ENCODE data around the gene KIF2C.
"Not testable (repeated sequence)": the region's sequence is repeated elsewhere in the genome, so short reads cannot be mapped to it uniquely, and the experiment has no call there.

The KIF2C gene

GRCh38 chr1:44739307-44740178 is at the start of gene KIF2C:
TSS of gene KIF2C (plus strand) at chr1:44739837. CDS start at chr1:44739933, 96 bp downstream.
- FAIRE-seq: peak; percentile 79

DNA sequence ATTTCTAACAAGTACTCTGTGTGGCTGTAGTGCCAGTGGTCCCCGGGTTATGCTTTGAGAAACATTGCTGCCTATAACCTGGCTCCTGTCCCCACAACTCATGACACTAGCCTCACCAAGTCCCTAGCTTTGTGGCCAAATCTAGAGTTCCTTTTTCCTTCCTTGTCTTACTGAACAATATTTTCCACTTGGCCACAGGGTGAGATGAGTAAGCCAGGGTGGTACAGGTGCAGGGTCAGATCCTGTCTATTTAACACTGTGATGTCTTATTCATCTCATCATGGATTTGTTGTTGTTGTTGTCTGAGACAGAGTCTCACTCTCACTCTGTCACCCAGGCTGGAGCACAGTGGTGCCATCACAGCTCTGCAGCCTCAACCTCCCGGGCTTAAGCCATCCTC is 46.5 kb upstream of the KIF2C start:
- FAIRE-seq: no peak

DNA sequence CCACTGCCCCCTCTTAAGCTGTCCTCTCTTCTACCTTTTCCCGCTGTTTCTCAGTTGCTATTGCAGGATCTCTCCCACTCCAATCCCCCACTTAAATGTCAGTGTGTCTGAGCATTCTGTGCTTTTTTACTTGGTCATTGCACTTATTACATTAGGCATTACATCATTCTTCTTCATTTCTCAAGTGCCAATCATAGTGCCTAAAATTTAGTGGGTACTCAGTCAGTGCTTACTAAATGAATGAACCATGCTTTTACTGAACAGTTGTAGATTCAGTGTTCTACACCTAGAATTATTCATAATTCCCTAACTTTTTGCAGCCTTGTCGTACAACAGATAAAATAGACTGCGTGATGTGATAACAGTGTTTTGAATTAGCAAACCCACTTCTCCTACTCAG is 45.7 kb upstream of the KIF2C start:
- FAIRE-seq: no peak

DNA sequence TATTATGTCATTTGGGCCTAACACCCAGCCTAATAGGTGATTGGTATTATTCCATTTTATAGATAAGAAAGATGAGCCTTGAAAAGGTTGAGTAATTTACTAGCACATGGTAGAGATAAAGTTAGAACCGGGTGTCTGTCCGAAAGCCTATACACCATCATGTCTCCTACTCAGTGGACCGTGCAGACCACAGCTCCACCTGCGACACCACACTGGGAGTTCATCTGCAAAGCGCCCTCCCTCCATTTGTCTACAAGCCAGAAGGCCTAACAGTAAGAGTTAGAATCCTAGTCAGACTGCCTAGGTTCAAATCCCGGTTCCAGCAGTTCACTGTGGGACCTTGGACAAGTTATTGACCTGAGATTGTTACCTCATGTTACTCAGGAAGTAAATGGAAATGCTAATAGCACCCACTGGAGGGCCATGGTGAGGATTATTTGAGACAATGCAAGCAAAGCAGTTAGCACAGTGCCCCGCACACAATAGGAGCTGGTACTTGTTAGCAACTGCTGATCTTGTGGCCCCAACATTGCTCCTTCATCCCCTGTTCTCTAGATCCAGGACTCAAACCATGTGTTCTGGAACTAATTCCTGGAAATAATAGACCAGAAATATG is 44.7 kb upstream of the KIF2C start:
- FAIRE-seq: no peak

DNA sequence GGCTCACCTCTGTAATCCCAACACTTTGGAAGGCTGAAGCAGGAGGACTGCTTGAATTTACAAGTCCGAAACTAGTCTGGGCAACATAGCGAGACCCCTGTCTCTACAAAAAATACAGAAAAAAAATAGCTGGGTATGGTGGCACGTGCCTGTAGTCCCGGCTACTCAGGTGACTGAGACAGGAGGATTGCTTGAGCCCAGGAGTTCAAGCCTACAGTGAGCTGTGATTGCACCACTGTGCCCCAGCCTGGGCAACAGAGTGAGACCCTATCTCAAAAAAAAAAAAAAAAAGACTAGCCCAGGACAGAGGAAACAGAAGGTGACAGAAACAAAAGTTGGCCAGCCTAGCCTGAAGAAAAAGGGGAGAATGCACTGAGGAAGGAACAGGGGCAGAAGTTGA is 44.0 kb upstream of the KIF2C start:
- FAIRE-seq: no peak

GRCh38 chr1:44696101-44696500 is 43.5 kb upstream of the KIF2C start:
- FAIRE-seq: no peak

DNA sequence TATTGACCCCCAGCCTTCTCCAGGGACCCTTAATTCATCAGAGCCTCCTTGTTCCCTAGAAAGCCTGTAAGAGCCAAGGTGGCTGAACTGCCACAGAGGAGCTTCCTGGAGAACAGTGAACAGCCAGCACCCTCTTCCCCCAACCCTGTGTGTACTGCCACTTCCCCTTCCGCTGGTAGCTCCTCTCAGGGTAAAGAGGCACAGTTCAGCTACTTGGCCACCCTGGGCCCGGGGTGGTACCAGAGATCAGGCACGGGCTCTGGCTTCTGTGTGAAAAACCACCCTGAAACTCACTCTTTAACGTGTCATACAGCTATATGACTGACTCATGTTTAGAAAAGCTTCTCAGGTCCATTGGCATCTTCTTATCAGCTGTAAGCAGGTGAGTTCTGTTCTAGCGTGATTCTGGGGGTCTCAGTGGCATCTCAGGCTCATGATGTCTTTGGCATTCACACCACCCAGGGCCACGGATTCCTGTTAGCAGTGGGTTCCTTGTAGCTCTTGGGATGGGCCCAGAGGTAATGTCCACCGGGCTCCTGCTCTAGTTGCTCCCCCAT is 42.8 kb upstream of the KIF2C start:
- no peak for FAIRE-seq

- FAIRE-seq: no peak
Observed at GRCh38 chr1:44698138-44698537, 41.5 kb upstream of the KIF2C start.

DNA sequence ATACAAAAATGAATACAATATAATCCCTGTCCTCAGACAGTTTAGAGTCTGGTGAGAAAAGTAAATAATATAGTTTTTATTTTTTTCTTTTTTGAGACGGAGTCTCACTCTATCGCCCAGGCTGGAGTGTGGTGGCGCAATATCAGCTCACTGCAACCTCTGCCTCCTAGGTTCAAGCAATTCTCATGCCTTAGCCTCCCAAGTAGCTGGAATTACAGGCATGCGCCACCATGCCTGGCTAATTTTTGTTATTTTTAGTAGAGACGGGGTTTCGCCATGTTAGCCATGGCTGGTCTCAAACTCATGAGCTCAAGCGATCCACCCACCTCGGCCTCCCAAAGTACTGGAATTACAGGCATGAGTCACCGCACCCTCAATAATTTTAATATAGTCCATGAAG is 40.3 kb upstream of the KIF2C start:
- FAIRE-seq: not testable (repeated sequence)

DNA sequence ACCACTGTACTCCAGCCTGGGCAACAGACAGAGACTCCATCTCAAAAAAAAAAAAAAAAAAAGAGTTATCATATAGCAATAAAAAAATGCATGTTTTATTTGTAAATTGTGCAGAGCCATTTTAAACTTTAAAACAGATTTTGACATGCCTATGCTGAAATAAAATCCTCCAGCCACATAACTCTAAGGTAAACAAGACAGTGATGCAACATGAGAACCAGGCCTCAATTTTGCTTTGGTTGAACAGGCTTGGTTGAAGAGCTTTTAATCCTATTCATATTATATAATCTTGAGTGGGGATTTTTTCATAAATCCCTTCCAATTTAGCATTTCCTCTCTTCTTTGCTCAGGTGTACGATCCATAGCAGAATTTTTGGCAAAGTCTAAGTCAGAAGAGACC is 39.1 kb upstream of the KIF2C start:
- no peak for FAIRE-seq

DNA sequence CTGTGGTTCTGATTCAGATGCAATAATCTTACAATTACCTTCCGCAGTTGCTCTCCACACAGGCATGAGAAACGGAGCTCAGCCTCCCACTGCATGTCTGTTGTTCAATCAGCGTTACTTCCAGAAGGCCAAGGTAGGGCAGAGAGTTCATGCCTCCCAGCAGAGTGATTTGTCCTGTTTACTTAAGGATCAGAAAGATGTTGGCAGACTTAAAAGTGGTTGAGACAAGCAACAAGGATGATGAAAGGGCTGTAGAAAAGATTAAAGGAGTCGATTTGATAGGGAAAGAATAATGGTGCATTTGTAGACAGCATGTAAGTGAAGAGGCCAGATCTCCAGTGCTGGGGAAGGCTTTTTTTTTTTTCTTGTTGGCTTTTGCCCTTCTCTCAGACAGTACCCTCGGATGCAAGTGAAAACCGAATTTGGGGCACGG is 38.5 kb upstream of the KIF2C start:
- no peak for FAIRE-seq

- no peak for FAIRE-seq
Observed at GRCh38 chr1:44705470-44705869, 34.2 kb upstream of the KIF2C start.

GRCh38 chr1:44705938-44706337 is 33.7 kb upstream of the KIF2C start:
- no peak for FAIRE-seq

GRCh38 chr1:44707112-44707881 is 32.3 kb upstream of the KIF2C start:
- no peak for FAIRE-seq

GRCh38 chr1:44707959-44708831 is 31.4 kb upstream of the KIF2C start:
- peak; percentile 60 for FAIRE-seq

DNA sequence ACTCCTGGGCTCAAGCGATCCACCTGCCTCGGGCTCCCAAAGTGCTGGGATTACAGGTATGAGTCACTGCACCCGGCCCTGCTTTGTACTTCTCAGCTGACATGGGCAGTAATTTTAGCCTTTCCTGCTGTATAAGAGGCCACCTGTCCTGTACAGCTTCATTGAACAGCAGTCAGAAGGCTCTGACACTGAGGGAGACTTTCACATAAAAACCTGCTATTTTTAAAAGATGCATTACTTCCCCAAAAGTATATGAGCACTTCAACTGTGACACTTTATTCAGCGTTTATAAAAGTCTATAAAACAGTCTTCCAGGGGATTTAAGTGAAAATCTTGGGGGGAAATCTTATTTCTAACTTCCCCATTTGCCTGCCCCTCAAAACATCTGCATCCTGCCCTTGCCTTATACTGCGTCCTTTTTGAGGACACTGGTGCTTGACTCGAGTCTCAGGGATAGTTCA is 26.3 kb upstream of the KIF2C start:
- no peak for FAIRE-seq

DNA sequence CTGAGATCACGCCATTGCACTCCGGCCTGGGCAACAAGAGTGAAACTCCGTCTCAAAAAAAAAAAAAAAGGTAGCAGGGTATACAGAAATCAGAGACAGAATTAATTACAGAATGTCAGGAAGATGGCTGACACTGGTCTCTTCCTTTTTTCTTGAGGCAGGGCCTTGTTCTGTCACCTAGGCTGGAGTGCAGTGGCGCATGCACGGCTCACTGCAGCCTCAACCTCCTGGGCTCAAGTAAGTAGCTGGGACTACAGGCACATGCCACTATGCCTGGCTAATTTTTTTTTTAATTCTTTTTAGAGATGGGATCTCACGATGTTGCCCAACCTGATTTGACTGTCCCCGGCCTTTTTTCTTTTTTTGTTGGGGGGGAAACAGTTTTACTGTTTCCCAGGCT is 25.1 kb upstream of the KIF2C start:
- no peak for FAIRE-seq

- FAIRE-seq: peak; percentile 93
Observed at GRCh38 chr1:44714944-44715571, 24.6 kb upstream of the KIF2C start.

- FAIRE-seq: no peak
Observed at GRCh38 chr1:44717156-44717555, 22.5 kb upstream of the KIF2C start.

GRCh38 chr1:44717653-44718052 is 22.0 kb upstream of the KIF2C start:
- no peak for FAIRE-seq

DNA sequence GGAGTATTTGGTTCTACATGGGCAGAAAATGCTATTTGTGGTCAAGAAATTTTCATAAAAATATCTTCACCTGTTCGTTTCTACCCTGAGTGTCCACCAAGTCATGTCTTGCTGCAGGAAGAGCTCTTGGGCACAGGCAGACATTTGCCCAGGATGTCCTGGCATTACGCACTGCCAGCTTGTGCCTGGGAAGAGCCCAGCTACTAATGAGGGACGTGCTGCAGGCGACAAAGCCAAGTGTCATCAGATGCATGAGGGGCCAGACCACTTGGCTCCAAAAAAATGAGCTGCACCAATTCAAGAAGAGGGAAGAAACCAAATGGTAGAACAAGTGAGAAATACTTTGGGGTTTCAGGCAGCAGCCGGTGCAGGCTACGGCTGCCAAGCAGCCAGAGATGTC is 21.5 kb upstream of the KIF2C start:
- FAIRE-seq: no peak

DNA sequence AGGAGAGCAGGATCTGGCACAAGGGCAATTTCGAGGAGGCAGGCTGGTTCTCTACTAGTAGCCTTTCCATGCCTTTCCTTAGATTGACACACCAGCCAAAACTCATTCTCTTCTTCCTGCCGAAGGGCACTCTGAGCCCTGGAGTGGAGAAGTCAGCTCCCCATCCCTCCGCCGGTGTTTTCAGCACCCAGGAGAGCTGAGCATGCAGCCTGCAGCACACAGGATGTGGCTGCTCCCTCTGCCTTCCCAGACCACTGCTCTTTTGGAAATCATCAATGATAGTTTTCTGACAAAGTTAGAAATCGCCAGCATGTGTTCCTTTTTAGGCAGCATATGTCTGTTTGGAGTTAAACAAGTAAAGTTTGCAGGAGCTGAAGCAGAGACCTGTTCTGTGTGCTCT is 20.3 kb upstream of the KIF2C start:
- no peak for FAIRE-seq
